Kidney (tissue), 22 donors: ENCODE results near the gene CDK2AP2. TPM values are rescaled to one million over a fixed set of nuclear protein-coding genes. Genes with fewer than 3 reads are reported as not detected.
"Not testable (repeated sequence)": the region's sequence is repeated elsewhere in the genome, so short reads cannot be mapped to it uniquely, and the experiment has no call there.

Experiments
- DNase-seq, 5 donors: peaks; one replicate each; pipeline ENCODE4 v3.0.0-alpha.2; 2013 to 2020
- FAIRE-seq: peaks from 2 replicates; lab custom pipeline; 2012; peaks lifted over from hg19 to GRCh38; lab: Jason Lieb, UNC
- H3K27ac ChIP-seq, 2 donors: one replicate each; pipeline ENCODE4 v1.7.0; 2013; ENCODE audit warnings: low read depth in 2 of 2, low read length in 2 of 2, inconsistent platforms in 1 of 2
- H3K27me3 ChIP-seq: one replicate; pipeline ENCODE4 v1.7.1; 2013; ENCODE audit warnings: low read length, inconsistent platforms; ENCODE audit not compliant: control insufficient read depth, insufficient read depth
- H3K36me3 ChIP-seq, 3 donors: one replicate each; pipeline versions ENCODE4 v1.7.0 to v1.7.1; 2013; ENCODE audit warnings: low read length in 3 of 3, control low read depth in 1 of 3, inconsistent platforms in 1 of 3; ENCODE audit not compliant: insufficient read depth in 3 of 3, control insufficient read depth in 2 of 3
- H3K4me1 ChIP-seq, 3 donors: one replicate each; pipeline versions ENCODE4 v1.7.0 to v1.7.1; 2013; ENCODE audit warnings: low read length in 3 of 3, inconsistent platforms in 1 of 3, low read depth in 1 of 3; ENCODE audit not compliant: control insufficient read depth in 2 of 3, insufficient read depth in 2 of 3
- H3K4me3 ChIP-seq, 3 donors: one replicate each; pipeline versions ENCODE4 v1.7.0 to v1.8.1; 2013; ENCODE audit warnings: low read length in 3 of 3, control low read depth in 1 of 3, inconsistent platforms in 1 of 3
- H3K9ac ChIP-seq, 3 donors: one replicate each; pipeline versions ENCODE4 v1.7.0 to v1.7.1; 2013; ENCODE audit warnings: low read length in 3 of 3, control low read depth in 1 of 3, inconsistent platforms in 1 of 3
- H3K9me3 ChIP-seq, 3 donors: one replicate each; pipeline versions ENCODE4 v1.7.0 to v1.7.1; 2013; ENCODE audit warnings: low read length in 3 of 3, control low read depth in 1 of 3, inconsistent platforms in 1 of 3; ENCODE audit not compliant: control insufficient read depth in 2 of 3, insufficient read depth in 1 of 3
- intact Hi-C: fragments of 100-400 bp; cut with DNase I; formaldehyde crosslinking; loops from one replicate; pipeline ENCODE4 v1.11.1; 2022
- long read RNA-seq, 10 donors: library from polyadenylated mRNA in 1 of 10; unstranded in 1 of 10; transcript quantifications; one replicate each; pipeline ENCODE4 v2.0.0 and lab custom pipeline, GENCODE V29; 2021 to 2026
- polyA plus RNA-seq: library from polyadenylated mRNA; stranded (reverse); fragments of 350-450 nt; fragmentation: Illumina TruSeq; extraction: RNeasy Lipid Tissue Mini Kit (QIAGEN cat#74804); gene quantifications from one replicate; pipeline ENCODE4 v1.2.3, GENCODE V29; 2014; ENCODE audit warnings: low read depth, low replicate concordance; ENCODE audit not compliant: insufficient read depth
- total RNA-seq: library from RNA; stranded (reverse); fragmentation: NEBNext Ultra II Directional; extraction: Animal tissue kit (Norgen Biotek cat#: 25700); gene quantifications from one replicate; pipeline ENCODE4 v1.2.1, GENCODE V29; 2021
- TF ChIP-seq, protein P1 (sequence below): IDR thresholded peaks from 3 replicates; pipeline ENCODE4 v1.5.1; 2012; ENCODE audit warnings: mild to moderate bottlenecking, moderate library complexity, borderline replicate concordance; ENCODE audit not compliant: insufficient read depth; ENCODE audit errors: extremely low read depth
- donor health status: control.
- donor health status: control.
- donor health status: control.
- donor health status: control.
- donor health status: control.
- donor health status: DM: yes; HTN: yes; CAD: no.
- donor health status: Normal renal cell carcinoma (clear cell type).

Gene CDK2AP2, protein sequence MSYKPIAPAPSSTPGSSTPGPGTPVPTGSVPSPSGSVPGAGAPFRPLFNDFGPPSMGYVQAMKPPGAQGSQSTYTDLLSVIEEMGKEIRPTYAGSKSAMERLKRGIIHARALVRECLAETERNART
- total RNA-seq: 98.4 TPM
- polyA plus RNA-seq: 188 TPM
- long read RNA-seq, donor 1, transcript CDK2AP2-201 (4 exons, 1,378 nt): major isoform, 29 of 36 reads
- long read RNA-seq, donor 1, partial matches to known transcripts: 0 of 36 reads
- long read RNA-seq, donor 1, other reads (novel, unspliced or antisense): 0 of 36 reads
- long read RNA-seq, donor 2, transcript CDK2AP2-201 (4 exons, 1,378 nt): major isoform, 25 of 43 reads
- long read RNA-seq, donor 2, transcript CDK2AP2-202 (3 exons, 1,692 nt): minor isoform, 5 of 43 reads
- long read RNA-seq, donor 2, partial matches to known transcripts: 8 of 43 reads
- long read RNA-seq, donor 2, other reads (novel, unspliced or antisense): 0 of 43 reads
- long read RNA-seq, donor 3, transcript CDK2AP2-202 (3 exons, 1,692 nt): minor isoform, 10 of 67 reads
- long read RNA-seq, donor 3, transcript CDK2AP2-201 (4 exons, 1,378 nt): major isoform, 53 of 67 reads
- long read RNA-seq, donor 3, partial matches to known transcripts: 0 of 67 reads
- long read RNA-seq, donor 3, other reads (novel, unspliced or antisense): 0 of 67 reads
- long read RNA-seq, donor 4, transcript CDK2AP2-201 (4 exons, 1,378 nt): major isoform, 26 of 33 reads
- long read RNA-seq, donor 4, partial matches to known transcripts: 0 of 33 reads
- long read RNA-seq, donor 4, other reads (novel, unspliced or antisense): 0 of 33 reads
- long read RNA-seq, donor 5, partial matches to known transcripts: 0 of 4 reads
- long read RNA-seq, donor 5, other reads (novel, unspliced or antisense): 0 of 4 reads
- long read RNA-seq, donor 6, transcript CDK2AP2-201 (4 exons, 1,378 nt): major isoform, 14 of 19 reads
- long read RNA-seq, donor 6, partial matches to known transcripts: 0 of 19 reads
- long read RNA-seq, donor 6, other reads (novel, unspliced or antisense): 0 of 19 reads
- long read RNA-seq, donor 7, transcript CDK2AP2-201 (4 exons, 1,378 nt): major isoform, 84 of 102 reads
- long read RNA-seq, donor 7, transcript CDK2AP2-202 (3 exons, 1,692 nt): minor isoform, 6 of 102 reads
- long read RNA-seq, donor 7, partial matches to known transcripts: 2 of 102 reads
- long read RNA-seq, donor 7, other reads (novel, unspliced or antisense): 5 of 102 reads
- long read RNA-seq, donor 8, transcript CDK2AP2-201 (4 exons, 1,378 nt): major isoform, 37 of 43 reads
- long read RNA-seq, donor 8, partial matches to known transcripts: 0 of 43 reads
- long read RNA-seq, donor 8, other reads (novel, unspliced or antisense): 0 of 43 reads
- long read RNA-seq, donor 9, transcript CDK2AP2-201 (4 exons, 1,378 nt): major isoform, 14 of 15 reads
- long read RNA-seq, donor 9, partial matches to known transcripts: 0 of 15 reads
- long read RNA-seq, donor 9, other reads (novel, unspliced or antisense): 0 of 15 reads
- long read RNA-seq, donor 10, transcript CDK2AP2-202 (3 exons, 1,692 nt): minor isoform, 8 of 45 reads
- long read RNA-seq, donor 10, transcript CDK2AP2-201 (4 exons, 1,378 nt): major isoform, 32 of 45 reads
- long read RNA-seq, donor 10, partial matches to known transcripts: 0 of 45 reads
- long read RNA-seq, donor 10, other reads (novel, unspliced or antisense): 0 of 45 reads

GRCh38 chr11:67507864-67508485 is at the start of gene CDK2AP2:
Gene CDK2AP2 (minus strand): TSS chr11:67508162. CDS start chr11:67508082, 80 bp downstream.
- FAIRE-seq (peak; percentile 70), DNase-seq (peak; percentile 99 to 100 (median 99))
- Histone ChIP-seq H3K4me1 (peaks cover 0 to 31% (median 21%) of the 10 kb centered on the region in 3 donors), H3K36me3 (peaks cover 0 to 4% (median 2%) of the 10 kb centered on the region in 3 donors), H3K9ac (peak within 1 kb of the TSS; percentile 48 to 87 (median 81)), H3K4me3 (peak within 1 kb of the TSS; percentile 71 to 86 (median 78)), H3K9me3 (no peaks in the 10 kb centered on the region), H3K27me3 (no peaks in the 10 kb centered on the region), H3K27ac (peak within 1 kb of the TSS; percentile 99 to 100)
- TF ChIP-seq, protein P1, sequence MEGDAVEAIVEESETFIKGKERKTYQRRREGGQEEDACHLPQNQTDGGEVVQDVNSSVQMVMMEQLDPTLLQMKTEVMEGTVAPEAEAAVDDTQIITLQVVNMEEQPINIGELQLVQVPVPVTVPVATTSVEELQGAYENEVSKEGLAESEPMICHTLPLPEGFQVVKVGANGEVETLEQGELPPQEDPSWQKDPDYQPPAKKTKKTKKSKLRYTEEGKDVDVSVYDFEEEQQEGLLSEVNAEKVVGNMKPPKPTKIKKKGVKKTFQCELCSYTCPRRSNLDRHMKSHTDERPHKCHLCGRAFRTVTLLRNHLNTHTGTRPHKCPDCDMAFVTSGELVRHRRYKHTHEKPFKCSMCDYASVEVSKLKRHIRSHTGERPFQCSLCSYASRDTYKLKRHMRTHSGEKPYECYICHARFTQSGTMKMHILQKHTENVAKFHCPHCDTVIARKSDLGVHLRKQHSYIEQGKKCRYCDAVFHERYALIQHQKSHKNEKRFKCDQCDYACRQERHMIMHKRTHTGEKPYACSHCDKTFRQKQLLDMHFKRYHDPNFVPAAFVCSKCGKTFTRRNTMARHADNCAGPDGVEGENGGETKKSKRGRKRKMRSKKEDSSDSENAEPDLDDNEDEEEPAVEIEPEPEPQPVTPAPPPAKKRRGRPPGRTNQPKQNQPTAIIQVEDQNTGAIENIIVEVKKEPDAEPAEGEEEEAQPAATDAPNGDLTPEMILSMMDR: no peak
- intact Hi-C loops: no loop called here

- no peaks in the 10 kb centered on the region for H3K9me3 ChIP-seq
- intact Hi-C loops: no loop called here
- no peaks in the 10 kb centered on the region for H3K36me3 ChIP-seq
- no peaks in the 10 kb centered on the region for H3K27me3 ChIP-seq
- H3K4me1 ChIP-seq: peaks cover 0 to 6% (median 3%) of the 10 kb centered on the region in 3 donors
- FAIRE-seq: no peak
- TF ChIP-seq, protein P1: no peak
- no peak overlapping the region for H3K9ac ChIP-seq
- no peak for DNase-seq
- H3K4me3 ChIP-seq: no peak overlapping the region
- no peak overlapping the region for H3K27ac ChIP-seq
Measured at GRCh38 chr11:67556244-67556643, 48.3 kb upstream of the CDK2AP2 start.

GRCh38 chr11:67551697-67552096 is 43.7 kb upstream of the CDK2AP2 start:
- H3K9me3 ChIP-seq, H3K9ac ChIP-seq, DNase-seq, H3K36me3 ChIP-seq, H3K27ac ChIP-seq, FAIRE-seq, H3K27me3 ChIP-seq, H3K4me3 ChIP-seq, H3K4me1 ChIP-seq, intact Hi-C loops: not testable (repeated sequence)
